Activated CD8-positive, alpha-beta T cell treated with anti-CD3 and anti-CD28 coated beads, Interleukin-2, amount 10 ng/mL, durations not matched to agents 7 days and 5 days (primary cell): ENCODE measurements around the gene AXDND1. TPM values are rescaled to one million over a fixed set of nuclear protein-coding genes. Genes with fewer than 3 reads are reported as not detected.
"Not testable (repeated sequence)": the region's sequence is repeated elsewhere in the genome, so short reads cannot be mapped to it uniquely, and the experiment has no call there.

Experiments used
- ATAC-seq: fragments of 150-1000 bp; cut with Tn5 transposase; one replicate; pipeline ENCODE4 v1.10.0; 2021; ENCODE audit warnings: moderate library complexity
- CTCF ChIA-PET: fragments of 350-600 bp; sonication (Branson Sonifier 250); formaldehyde crosslinking; loops from one replicate; lab custom pipeline; 2021; ENCODE audit warnings: antibody characterized with exemption; lab: Charles Lee
- POLR2A ChIA-PET: fragments of 350-600 bp; sonication (Branson Sonifier 250); formaldehyde crosslinking; loops from one replicate; lab custom pipeline; 2021; ENCODE audit warnings: antibody characterized with exemption; lab: Charles Lee
- DNase-seq: peaks from one replicate; pipeline ENCODE4 v3.0.0-alpha.2; 2020
- H3K27ac Mint-ChIP-seq: one replicate; pipeline ENCODE4 v1.8.0; 2021; ENCODE audit warnings: mild to moderate bottlenecking, mixed read lengths
- H3K27me3 Mint-ChIP-seq: one replicate; pipeline ENCODE4 v1.8.0; 2021; ENCODE audit warnings: low read depth, mixed read lengths
- H3K36me3 Mint-ChIP-seq: one replicate; pipeline ENCODE4 v1.8.0; 2021; ENCODE audit warnings: low read depth, mixed read lengths
- H3K4me1 Mint-ChIP-seq: one replicate; pipeline ENCODE4 v1.8.0; 2021; ENCODE audit warnings: low read depth, mixed read lengths
- H3K4me3 Mint-ChIP-seq: one replicate; pipeline ENCODE4 v1.8.0; 2021; ENCODE audit warnings: mild to moderate bottlenecking, mixed read lengths
- H3K9me3 Mint-ChIP-seq: one replicate; pipeline ENCODE4 v1.8.0; 2022; ENCODE audit warnings: mixed read lengths; ENCODE audit not compliant: insufficient read depth
- total RNA-seq, 2 experiments: library from RNA; stranded (reverse); gene quantifications; one replicate each; pipeline ENCODE4 v1.2.3, GENCODE V29; 2021

Gene AXDND1
- total RNA-seq, 2 experiments from 2014 or later, result 1.4 TPM

- no peak overlapping the region for H3K27ac Mint-ChIP-seq
- no peaks in the 10 kb centered on the region for H3K4me1 Mint-ChIP-seq
- ChIA-PET POLR2A (no interaction called here), CTCF (no interaction called here)
- peaks cover 2% of the 10 kb centered on the region for H3K27me3 Mint-ChIP-seq
- ATAC-seq (no peak), DNase-seq (no peak)
- H3K4me3 Mint-ChIP-seq, result no peak overlapping the region
- H3K36me3 Mint-ChIP-seq, result no peaks in the 10 kb centered on the region
- H3K9me3 Mint-ChIP-seq, result no peaks in the 10 kb centered on the region
Measured at GRCh38 chr1:179493323-179493722, 127.6 kb downstream of the AXDND1 start.

DNA sequence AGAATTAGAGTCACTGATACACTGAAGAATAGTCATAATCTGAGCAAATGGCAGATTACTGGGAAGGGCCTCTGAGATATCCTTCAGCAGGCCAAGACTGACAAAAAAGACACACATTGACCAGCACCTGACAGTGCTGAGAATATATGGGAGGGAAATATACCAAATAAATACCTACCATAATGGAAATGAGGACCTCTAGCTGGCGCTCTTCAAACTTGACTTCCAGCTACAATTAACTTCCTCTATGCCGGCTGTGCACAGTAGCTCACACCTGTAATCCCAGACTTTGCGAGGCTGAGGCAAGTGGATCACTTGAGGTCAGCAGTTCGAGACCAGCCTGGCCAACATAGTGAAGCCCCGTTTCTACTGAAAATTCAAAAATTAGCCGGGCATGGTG, 140.4 kb downstream of the AXDND1 start:
- CTCF ChIA-PET, result no interaction called here
- DNase-seq, result no peak
- no peak for ATAC-seq
- Mint-ChIP-seq H3K4me3 (no peak overlapping the region), H3K27ac (no peak overlapping the region), H3K36me3 (no peaks in the 10 kb centered on the region), H3K9me3 (no peaks in the 10 kb centered on the region), H3K4me1 (peaks cover 7% of the 10 kb centered on the region), H3K27me3 (no peaks in the 10 kb centered on the region)
- POLR2A ChIA-PET, result no interaction called here

- Mint-ChIP-seq H3K4me1 (peaks cover 7% of the 10 kb centered on the region), H3K9me3 (no peaks in the 10 kb centered on the region), H3K36me3 (no peaks in the 10 kb centered on the region), H3K4me3 (no peak overlapping the region), H3K27me3 (peaks cover under 1% of the 10 kb centered on the region), H3K27ac (no peak overlapping the region)
- ATAC-seq, result no peak
- POLR2A ChIA-PET, result no interaction called here
- CTCF ChIA-PET, result no interaction called here
- DNase-seq, result no peak
Measured at GRCh38 chr1:179509384-179509783, 143.6 kb downstream of the AXDND1 start.

- no peak overlapping the region for H3K27ac Mint-ChIP-seq
- H3K27me3 Mint-ChIP-seq, result peaks cover 3% of the 10 kb centered on the region
- no peak overlapping the region for H3K4me3 Mint-ChIP-seq
- peaks cover 7% of the 10 kb centered on the region for H3K4me1 Mint-ChIP-seq
- DNase-seq (no peak), ATAC-seq (no peak)
- ChIA-PET POLR2A (no interaction called here), CTCF (no interaction called here)
- no peaks in the 10 kb centered on the region for H3K36me3 Mint-ChIP-seq
- no peaks in the 10 kb centered on the region for H3K9me3 Mint-ChIP-seq
Measured at GRCh38 chr1:179510038-179510437, 144.3 kb downstream of the AXDND1 start.

DNA sequence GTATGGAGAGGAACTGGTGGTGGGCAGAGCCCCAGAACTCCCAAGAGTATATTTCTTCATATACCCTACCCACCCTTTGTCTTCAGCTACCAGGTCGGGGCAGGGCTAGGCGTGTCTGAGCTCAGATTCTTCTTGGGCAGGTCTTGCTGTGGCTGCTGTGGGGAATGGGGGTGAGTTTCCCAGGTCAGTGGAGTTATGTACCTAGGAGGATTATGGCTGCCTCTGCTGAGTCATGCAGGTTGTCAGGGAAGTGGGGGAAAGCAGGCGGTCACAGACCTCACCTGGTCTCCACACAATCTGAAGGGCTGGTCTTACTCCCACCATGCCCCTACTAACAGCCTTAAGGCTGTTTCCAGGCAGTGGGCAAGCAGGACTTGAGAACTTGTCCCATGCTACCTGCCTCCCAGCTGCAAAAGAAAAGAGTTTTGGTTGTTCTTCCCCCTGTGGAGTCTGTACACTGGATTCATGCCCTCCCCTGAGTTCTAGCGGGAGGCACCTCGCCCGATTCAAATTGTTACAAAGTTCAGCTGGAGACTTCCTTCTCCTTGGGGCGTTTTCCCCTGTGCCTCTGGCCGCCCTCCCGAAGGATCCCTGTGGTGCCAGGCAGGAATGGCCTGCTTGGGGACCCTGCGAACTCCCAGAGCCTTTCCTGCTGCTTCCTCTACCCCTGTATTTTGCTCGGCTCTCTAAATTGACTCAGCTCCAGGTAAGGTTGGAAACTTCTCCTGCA, 151.4 kb downstream of the AXDND1 start:
- Mint-ChIP-seq H3K27ac (no peak overlapping the region), H3K9me3 (no peaks in the 10 kb centered on the region), H3K27me3 (peaks cover 3% of the 10 kb centered on the region), H3K4me3 (no peak overlapping the region), H3K36me3 (no peaks in the 10 kb centered on the region), H3K4me1 (no peaks in the 10 kb centered on the region)
- DNase-seq (no peak), ATAC-seq (no peak)
- ChIA-PET POLR2A (no interaction called here), CTCF (no interaction called here)

- not testable (repeated sequence) for H3K4me3 Mint-ChIP-seq, ATAC-seq
Measured at GRCh38 chr1:179518544-179518943, 152.8 kb downstream of the AXDND1 start.

GRCh38 chr1:179529482-179530195, 163.9 kb downstream of the AXDND1 start:
- ChIA-PET POLR2A (no interaction called here), CTCF (no interaction called here)
- DNase-seq, result no peak
- Mint-ChIP-seq H3K27me3 (no peaks in the 10 kb centered on the region), H3K36me3 (no peaks in the 10 kb centered on the region), H3K9me3 (no peaks in the 10 kb centered on the region), H3K4me3 (no peak overlapping the region), H3K4me1 (no peaks in the 10 kb centered on the region), H3K27ac (no peak overlapping the region)
- no peak for ATAC-seq

More at GRCh38 chr1:179518544-179518943, 152.8 kb downstream of the AXDND1 start:
- H3K36me3 Mint-ChIP-seq, H3K27me3 Mint-ChIP-seq, H3K4me1 Mint-ChIP-seq, H3K9me3 Mint-ChIP-seq, H3K27ac Mint-ChIP-seq, DNase-seq, CTCF ChIA-PET, POLR2A ChIA-PET: not testable (repeated sequence)

- DNase-seq (no peak), ATAC-seq (no peak)
- no peak overlapping the region for H3K4me3 Mint-ChIP-seq
- no peaks in the 10 kb centered on the region for H3K4me1 Mint-ChIP-seq
- ChIA-PET POLR2A (no interaction called here), CTCF (no interaction called here)
- H3K9me3 Mint-ChIP-seq, result no peaks in the 10 kb centered on the region
- H3K27me3 Mint-ChIP-seq, result no peaks in the 10 kb centered on the region
- no peaks in the 10 kb centered on the region for H3K36me3 Mint-ChIP-seq
- H3K27ac Mint-ChIP-seq, result no peak overlapping the region
Measured at GRCh38 chr1:179530352-179530751, 164.6 kb downstream of the AXDND1 start.

DNA sequence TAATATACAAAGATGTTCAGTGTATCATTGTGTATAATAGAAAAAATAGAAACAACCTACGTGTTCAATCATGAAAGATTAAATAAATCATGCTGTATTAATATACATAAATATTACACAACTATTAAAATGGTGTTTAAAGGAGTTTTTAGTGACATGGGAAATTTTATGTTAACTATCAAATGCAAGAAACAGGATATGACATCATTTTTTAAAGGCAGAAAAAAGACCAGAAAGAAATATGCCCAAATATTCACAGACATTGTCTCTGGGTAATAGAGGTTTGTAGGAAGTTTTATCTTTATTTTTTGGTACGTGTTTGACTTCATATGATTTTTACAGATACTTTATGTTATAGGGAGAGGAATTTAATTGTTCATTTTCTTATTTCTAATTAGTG, 176.0 kb downstream of the AXDND1 start:
- POLR2A ChIA-PET, result no interaction called here

GRCh38 chr1:179545321-179545720, 179.6 kb downstream of the AXDND1 start:
- DNase-seq, result no peak
- no peaks in the 10 kb centered on the region for H3K9me3 Mint-ChIP-seq
- no peaks in the 10 kb centered on the region for H3K36me3 Mint-ChIP-seq
- H3K27ac Mint-ChIP-seq, result no peak overlapping the region
- ChIA-PET POLR2A (no interaction called here), CTCF (no interaction called here)
- H3K4me3 Mint-ChIP-seq, result no peak overlapping the region
- no peaks in the 10 kb centered on the region for H3K27me3 Mint-ChIP-seq
- no peak for ATAC-seq
- H3K4me1 Mint-ChIP-seq, result no peaks in the 10 kb centered on the region

More for the DNA sequence above, 176.0 kb downstream of the AXDND1 start:
- no peak for DNase-seq
- no peaks in the 10 kb centered on the region for H3K9me3 Mint-ChIP-seq
- no peak overlapping the region for H3K4me3 Mint-ChIP-seq
- ATAC-seq, result no peak
- no peak overlapping the region for H3K27ac Mint-ChIP-seq
- no peaks in the 10 kb centered on the region for H3K4me1 Mint-ChIP-seq
- H3K36me3 Mint-ChIP-seq, result no peaks in the 10 kb centered on the region
- CTCF ChIA-PET, result no interaction called here
- H3K27me3 Mint-ChIP-seq, result no peaks in the 10 kb centered on the region

- H3K9me3 Mint-ChIP-seq, result no peaks in the 10 kb centered on the region
- H3K27me3 Mint-ChIP-seq, result no peaks in the 10 kb centered on the region
- H3K4me3 Mint-ChIP-seq, result no peak overlapping the region
- H3K27ac Mint-ChIP-seq, result no peak overlapping the region
- H3K4me1 Mint-ChIP-seq, result no peaks in the 10 kb centered on the region
- H3K36me3 Mint-ChIP-seq, result no peaks in the 10 kb centered on the region
- DNase-seq, result no peak
- POLR2A ChIA-PET, result no interaction called here
- CTCF ChIA-PET, result interaction anchor here (0.9 kb wide), 1 partner anchor 180 kb away, joined by 3 read pairs; no protein-coding TSS in a partner anchor
- no peak for ATAC-seq
Measured at GRCh38 chr1:179547021-179547535, 181.3 kb downstream of the AXDND1 start.

- CTCF ChIA-PET, result no interaction called here
- no peak for DNase-seq
- POLR2A ChIA-PET, result no interaction called here
- no peak for ATAC-seq
- Mint-ChIP-seq H3K9me3 (no peaks in the 10 kb centered on the region), H3K4me1 (no peaks in the 10 kb centered on the region), H3K36me3 (no peaks in the 10 kb centered on the region), H3K4me3 (no peak overlapping the region), H3K27ac (no peak overlapping the region), H3K27me3 (no peaks in the 10 kb centered on the region)
Measured at GRCh38 chr1:179548666-179549367, 183.0 kb downstream of the AXDND1 start.
